Limb (tissue), 2 donors: Measurements from ENCODE around the gene TPPP3.
A peak's percentile ranks its signal among the peaks of the same experiment; 100 is the strongest.

Source experiments
- DNase-seq, 2 donors: peaks; one replicate each; pipeline ENCODE4 v3.0.0-alpha.2; 2016; ENCODE audit errors: extremely low spot score in 2 of 2

TPPP3 gene

DNA sequence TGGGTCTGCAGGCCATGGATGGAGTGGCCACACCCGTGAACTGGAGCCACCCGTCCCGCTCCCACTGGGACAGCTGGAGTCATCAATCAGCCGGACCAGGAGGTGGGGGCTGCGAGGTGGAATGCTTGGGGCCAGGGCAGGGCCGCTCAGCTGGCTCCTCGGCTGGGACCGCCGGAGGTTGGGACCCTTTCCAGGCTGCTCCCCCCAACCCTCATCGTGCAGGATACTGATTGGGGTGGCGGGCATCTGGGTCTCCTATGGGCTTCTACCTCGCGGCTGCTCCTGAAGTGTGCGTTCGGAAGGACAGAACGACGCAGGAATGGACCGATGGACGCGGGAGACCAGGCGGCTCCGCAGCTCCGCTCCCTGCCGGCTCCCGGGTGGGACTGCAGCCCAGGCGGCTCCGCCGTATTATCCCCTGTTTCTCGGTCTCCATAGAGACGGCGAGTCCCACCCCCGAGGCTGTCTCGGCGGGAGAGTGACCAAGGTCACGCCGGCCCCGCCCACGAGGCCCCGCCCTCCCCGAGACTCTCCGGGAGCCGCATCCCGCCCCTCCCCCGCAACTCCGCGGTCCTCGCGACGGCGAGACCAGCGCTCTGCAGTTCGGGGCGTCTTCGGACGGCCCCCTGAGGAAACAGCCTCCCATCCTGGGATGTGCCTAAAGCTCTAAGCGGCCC is at the start of gene TPPP3:
Gene TPPP3, minus strand, starts transcription at position 388 of the 677 bp plus-strand sequence. CDS start 2,387 bp downstream, outside the sequence.
- peak; percentile 83 to 90 for DNase-seq

DNA sequence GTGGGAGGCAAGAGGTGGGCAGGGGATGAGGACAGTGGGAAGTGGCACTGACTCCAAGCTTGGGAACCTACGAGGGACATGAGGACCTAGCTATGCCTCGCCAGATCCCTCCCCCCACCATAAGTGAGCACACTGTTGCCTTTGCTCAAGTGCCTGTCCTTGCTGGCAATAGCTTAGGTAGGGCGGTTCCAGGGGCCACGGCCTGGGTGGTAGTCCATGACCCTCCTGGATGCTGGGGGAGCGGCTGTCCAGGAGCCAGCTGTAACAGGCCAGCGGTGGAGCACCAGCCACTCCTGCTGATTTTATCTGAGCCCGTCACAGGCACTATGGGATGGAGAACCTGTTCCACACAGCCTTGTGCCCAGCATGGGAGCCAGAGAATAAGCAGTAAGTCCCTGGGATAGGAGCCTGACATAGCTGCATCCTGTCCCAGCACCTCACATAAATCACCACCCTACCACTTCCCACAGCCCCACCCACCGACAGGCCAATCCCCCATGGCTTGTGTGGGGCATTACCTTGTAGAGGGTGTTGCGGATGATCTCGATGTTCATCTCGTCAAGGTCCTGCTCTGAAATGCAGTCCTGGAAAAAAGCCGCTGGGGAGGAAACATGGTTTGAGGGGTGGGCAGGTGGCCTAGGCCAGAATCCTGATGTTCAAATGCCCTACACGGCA is 49.4 kb upstream of the TPPP3 start:
- no peak for DNase-seq

DNA sequence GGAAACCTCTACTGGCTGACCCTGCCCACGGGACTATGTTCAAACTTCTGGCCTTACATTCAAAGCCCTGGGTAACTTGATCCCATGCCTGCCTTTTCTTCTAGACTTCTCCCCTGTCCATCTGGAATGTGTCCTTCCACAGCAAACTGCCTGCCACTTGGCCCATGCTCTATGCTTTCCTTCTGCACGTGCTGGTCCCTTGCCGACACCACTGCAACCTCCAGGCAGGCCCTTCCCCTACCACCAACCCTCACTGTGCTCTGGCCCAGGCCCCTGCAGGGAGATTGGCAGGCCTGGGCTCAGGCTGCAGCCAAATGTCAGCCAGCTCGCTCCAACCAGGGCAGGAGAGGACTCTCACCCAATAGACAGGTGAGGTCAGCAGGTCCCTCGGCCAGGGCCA is 48.6 kb upstream of the TPPP3 start:
- DNase-seq = no peak

DNA sequence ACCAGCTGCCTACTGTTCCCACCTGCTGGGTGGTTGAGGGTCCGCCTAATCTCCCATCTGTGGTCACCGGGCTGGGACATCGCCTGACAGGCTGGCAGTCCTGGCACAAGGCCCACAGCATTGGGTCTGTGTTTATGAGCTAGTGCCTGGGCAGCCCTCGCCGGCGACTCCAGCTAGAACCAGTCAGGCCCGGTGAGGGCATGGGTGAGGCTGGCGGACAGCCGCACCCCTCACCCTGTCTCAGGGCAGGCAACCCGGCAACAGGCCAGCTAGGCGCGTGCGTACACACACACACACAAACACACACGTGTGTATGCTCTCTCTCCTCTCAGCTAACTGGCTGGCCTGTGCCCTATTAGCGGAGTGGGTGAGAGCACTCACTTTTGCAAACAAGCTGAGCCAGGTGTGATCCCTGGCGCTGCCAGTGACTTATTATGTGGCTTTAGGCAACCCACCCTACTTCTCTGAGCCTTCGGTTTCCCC is 48.0 kb upstream of the TPPP3 start:
- DNase-seq = peak in 1 of 2 donors; percentile 45

DNA sequence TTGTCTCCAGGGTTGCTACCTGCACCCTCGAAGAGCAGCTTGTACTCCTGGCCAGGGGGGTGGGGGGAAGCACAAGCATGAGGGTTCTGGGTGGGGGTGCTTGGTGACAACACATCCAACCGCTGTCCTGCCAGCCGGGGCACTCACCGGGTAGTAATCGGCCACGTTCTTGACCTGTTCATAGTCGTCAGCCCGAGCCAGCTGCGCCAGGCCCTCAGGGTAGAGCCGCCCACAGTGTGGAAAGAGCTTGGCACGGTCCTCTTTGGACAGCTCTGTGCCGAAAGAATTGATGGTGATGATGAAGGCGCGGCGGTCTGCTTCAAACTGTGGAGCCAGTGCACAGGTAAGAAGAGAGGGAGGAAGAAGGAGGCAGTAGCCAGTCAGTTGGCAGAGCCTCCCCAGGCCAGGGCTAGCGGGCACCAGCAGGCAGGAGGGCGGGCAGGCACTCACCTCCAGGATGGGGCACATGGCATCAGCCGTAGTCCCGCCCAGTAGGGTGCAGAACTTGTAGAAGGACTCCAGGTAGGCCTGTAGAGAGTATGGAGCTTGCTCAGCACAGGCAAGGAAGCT is 45.6 kb upstream of the TPPP3 start:
- DNase-seq = no peak

DNA sequence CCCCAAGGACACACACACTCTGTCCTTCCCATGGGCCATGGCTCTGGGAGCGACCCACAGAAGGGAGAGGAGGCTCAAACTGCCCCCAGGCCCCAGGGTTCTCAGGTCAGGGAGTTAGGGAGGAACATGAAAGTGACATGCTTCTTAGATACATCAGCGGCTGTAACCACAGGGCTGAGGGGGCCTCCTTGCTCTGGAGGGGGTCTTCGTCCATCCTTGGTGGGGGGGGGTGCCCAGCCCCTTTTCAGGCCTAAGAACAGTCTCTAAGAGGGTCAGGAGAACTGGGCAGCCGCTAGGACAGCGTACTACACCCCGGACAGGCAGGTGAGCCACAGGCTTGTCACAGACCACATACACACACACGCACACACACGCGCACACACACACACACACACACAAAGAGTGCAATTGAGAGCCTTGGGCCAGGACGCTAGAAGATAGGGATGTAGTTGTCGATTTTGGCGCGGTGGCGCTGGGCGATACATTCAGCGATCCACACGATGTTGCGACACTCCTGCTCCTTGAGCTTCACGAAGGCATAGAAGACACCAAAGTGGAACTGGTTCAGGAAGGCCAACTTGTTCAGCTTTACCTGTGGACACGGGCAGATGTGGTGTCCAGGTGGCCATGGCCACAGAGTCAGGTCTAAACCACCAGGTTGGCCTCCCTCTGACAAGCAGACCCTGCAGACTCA is 44.9 kb upstream of the TPPP3 start:
- no peak for DNase-seq

DNA sequence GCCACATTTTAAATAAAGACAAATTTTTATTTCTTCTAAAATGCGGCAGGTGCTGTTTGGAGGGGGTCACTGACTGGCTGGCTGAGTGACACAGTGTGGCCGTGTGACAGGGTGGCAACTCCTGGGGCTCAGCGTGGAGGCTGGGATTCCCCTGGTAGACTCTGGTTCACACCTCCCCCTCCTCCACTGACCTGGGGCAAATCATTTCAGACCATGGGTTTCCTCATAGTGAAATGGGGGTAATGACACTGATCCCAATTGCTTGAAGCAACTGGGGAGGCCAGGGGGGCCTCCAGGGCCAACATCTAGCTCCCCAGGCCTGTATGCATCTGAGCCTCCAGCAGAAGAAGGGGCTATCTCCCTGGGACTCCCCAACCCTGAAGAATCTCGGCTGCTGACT is 44.2 kb upstream of the TPPP3 start:
- DNase-seq = no peak

DNA sequence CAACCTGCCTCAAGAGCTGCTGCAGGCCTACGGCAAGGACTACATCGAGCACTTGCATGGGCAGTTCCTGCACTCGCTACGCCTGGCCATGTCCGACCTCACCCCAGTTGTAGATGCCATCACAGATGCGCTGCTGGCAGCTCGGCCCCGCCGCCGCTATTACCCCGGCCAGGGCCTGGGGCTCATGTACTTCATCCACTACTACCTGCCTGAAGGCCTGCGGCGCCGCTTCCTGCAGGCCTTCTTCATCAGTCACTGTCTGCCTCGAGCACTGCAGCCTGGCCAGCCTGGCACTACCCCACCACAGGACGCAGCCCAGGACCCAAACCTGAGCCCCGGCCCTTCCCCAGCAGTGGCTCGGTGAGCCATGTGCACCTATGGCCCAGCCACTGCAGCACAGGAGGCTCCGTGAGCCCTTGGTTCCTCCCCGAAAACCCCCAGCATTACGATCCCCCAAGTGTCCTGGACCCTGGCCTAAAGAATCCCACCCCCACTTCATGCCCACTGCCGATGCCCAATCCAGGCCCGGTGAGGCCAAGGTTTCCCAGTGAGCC is 43.4 kb upstream of the TPPP3 start:
- DNase-seq = no peak

DNA sequence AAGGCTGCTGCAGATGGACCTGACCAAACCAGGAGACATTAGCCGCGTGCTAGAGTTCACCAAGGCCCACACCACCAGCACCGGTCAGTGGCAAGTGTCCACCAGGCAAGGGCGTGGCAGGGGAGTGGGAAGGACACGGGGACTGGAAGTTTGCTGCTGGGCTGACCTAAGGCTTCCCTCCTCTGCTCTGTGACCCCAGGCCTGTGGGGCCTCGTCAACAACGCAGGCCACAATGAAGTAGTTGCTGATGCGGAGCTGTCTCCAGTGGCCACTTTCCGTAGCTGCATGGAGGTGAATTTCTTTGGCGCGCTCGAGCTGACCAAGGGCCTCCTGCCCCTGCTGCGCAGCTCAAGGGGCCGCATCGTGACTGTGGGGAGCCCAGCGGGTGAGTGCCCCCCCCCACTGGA is 42.5 kb upstream of the TPPP3 start:
- no peak for DNase-seq

DNA sequence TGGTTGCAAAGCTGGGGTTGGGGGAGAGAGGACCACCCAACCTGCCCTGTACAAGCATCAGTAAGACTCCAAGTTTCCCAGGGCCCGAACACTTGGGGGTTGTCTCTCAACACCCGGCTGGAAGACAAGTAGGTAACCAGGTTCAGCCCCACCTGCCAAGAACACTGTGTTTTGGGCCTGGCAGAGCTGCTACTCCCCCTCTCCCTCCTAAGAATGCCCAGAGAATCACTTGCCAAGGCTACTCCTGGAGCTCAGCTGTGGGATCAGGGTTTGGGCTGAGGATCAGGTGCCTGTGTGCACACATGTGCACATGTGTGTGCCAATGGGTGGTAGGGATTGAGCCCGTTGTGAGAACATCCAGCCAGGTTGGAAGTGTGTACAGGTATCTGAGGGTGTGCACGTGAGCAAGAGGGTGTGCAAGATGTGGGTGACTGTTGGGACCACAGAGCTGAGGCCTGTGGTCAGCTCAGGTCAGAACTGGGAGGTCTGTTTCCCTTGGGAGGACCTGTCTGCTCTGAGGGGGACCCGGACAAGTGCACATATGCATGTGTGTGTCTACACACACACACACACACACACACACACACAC is 39.9 kb upstream of the TPPP3 start:
- DNase-seq = no peak

DNA sequence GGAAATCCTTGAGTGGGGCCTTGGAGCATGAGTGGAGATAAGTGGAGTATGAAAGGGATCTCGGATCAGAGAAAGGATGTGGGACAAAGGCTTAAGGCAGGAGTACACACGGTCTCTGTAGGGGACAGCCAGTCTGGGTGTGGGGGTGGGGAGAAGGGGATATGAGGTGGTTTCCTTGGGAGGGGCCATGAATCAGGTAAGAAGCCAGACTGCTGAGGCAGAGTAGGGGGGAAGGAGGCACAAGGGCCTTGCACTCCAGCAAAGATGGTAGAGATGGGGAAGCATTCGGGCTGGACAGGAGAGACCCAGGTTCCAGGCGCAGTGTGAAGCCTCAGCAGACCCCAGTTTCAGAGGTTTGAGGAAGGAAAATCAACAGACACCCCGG is 39.2 kb upstream of the TPPP3 start:
- DNase-seq = no peak

DNA sequence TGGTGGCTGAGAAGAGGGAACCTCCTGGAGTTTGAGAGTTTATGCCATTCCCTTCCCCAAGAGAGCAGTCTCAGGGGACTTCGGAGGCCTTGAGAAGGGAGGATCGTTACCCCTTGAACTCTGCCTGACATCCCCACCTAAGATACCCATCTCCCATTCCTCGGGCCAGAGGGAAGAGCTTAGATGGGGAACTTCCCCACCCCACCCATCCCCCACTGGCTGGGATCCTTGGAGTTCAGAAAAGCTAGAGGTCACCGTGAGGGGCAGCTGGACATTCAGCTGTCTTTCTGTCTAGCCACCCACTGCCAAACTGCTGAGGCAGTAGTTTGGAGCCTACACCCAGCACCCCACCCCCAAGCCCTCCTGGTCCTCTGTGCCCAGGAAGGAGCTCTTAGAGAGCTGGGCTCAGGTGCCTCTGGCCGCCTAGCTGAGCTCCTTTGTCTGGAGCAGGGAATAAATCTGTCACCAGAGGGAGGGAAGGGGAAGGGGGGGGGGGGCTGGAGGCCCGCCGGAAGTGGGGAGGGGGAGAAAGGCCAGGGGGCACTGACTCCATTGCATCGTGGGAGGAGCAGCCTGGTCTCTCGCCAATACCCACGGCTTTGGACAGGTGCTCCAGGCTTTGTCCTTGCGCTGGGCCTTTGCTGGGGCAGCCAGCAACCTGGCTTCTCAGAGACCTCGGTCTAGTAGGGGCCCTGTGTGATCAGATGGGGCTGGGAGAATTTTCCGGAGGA is 38.6 kb upstream of the TPPP3 start:
- DNase-seq = no peak

DNA sequence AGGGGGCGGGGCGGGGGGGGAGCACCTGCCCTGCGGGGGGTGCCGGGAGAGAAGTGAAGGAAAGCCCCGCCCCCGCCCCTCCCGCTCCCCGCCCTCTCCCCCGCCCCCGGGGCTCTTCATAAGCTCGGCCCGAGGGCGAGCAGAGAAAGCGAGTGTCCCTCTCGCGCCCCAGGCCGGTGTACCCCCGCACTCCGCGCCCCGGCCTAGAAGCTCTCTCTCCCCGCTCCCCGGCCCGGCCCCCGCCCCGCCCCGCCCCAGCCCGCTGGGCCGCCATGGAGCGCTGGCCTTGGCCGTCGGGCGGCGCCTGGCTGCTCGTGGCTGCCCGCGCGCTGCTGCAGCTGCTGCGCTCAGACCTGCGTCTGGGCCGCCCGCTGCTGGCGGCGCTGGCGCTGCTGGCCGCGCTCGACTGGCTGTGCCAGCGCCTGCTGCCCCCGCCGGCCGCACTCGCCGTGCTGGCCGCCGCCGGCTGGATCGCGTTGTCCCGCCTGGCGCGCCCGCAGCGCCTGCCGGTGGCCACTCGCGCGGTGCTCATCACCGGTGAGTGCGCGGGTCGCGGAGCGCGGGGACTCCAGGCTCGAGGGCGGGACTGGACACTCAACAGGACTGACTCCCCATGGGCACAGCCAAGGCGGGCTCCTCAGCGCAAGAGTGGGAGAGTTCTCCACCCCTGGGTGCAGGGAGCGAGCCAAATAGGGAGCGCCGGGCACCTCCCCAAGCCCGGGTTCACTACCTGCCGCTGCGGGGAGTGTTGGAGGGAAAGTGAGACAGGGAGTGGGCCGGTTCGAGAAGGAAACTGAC is 37.9 kb upstream of the TPPP3 start, which contains the start of gene HSD11B2:
Gene HSD11B2, plus strand, starts transcription at position 145 of the 798 bp plus-strand sequence. Its CDS starts 128 bp downstream, at position 273.
- peak in 1 of 2 donors; percentile 77 for DNase-seq

DNA sequence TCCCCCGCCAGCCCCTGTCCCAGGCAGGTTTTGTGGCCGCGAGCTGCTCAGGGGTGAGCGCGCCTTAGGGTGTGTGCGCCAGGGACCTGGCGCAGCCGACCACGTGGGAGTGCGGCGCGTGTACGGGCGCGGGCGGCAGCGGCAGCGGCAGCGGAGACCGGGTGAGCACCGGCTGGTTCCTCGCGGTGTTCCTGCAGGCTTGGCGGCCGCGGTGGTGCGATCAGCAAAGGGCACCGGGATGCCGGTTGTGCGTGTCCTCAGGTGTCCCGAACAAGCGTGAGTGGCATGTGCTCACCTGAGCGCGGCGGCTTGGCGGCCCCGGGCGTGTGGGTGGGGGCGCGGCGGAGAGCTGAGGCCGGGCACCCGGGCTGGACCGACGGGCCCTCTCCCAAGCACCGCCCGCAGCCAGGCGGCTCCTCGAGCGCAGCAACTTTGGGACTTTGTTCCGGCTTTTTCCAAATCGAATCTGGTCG is 37.2 kb upstream of the TPPP3 start:
- DNase-seq = peak in 1 of 2 donors; percentile 53

DNA sequence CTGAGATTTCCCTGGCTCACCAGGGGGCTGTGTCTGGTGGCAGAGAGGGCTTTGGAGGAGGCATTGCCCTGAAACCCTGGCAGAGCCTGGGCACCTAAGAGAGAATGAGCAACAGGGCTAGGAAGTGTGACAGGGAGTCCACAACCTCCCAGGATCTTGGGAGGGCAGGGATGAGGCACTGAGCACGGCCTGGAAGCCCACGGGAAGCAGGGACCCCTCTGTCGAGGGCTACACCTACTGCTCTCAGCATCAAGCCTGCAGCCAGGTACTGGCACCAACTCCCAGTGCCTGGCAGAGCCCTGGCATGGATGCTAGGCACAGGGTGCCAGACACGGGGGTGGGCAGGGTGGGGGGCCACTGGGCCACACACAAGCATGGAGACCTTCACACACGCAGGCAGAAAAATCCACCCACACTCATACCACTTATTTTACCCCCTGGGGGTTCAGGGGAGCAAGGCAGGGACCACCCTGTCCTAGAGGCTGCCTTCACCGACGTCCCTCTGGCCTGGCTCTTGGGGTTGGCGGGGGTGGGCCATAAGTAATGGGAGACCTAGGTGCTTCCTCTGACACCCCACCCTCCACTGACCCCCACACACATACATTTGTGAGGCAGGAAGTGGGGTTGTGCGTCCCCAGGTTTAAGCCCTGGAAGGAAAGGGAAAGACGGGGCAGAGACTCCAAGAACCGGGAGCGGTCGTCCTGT is 36.7 kb upstream of the TPPP3 start:
- no peak for DNase-seq

DNA sequence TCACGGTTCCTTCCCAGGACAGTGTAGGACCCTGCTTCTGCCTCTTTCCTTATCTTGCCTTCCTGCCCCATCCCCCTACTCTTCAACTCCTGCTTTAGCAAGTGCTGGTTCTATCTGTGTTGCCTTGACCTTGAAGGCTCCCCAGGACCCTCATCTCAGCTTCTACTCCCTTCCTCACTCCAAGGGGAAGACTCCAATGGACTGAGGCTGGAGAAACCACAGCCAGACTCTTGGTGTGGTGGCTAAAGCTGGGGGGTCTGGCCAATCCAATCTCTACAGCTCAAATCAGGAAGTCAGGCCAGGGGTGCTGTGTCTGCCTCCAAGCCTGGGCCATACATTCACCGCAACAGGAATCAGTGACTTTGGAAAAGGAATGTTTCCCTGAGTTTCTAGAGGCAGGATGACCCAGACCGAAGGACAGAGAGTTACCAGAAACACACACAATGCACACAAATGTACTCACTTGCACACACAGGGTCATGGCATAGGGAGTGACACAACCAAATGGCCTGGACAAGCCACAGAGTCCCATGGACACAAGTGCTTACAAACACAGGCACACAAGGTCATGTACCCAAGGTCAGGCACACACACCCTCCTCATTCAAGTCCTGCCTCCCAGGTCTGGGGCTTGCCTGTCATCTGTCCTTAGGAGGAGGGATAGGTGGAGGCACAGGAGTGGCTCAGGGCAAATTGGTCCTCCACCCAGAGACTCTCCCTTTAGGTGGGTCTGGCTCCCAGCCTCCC is 35.9 kb upstream of the TPPP3 start:
- no peak for DNase-seq

DNA sequence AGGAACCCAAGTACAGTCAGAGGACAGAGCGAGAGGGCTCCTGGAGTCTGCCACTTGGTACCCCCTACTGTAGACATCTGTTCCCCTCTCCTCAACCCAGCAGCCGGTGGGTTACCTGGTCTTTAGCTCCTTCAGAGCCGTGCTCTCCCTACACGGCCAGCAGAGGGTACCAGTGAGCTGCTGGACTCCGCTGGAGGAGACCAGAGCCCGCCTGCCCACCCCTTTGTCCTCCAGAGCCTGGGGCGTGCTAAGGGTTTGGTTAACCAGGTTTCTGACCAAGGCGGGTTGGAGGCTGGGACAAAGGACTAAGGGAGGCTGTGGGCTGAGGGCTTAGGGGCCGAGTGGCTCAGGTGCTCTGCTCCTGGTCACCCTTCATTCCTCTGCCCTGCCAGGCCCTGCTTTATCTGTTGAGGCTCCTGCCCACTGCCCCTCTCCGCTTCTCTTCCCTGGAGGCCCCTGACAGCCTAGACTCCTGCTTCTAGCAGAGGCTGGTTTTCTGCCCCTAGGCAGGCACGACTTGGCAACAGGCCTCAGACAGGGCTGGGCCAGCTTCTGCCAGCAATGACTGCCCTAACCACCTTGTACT is 34.9 kb upstream of the TPPP3 start:
- DNase-seq = peak in 1 of 2 donors; percentile 60

DNA sequence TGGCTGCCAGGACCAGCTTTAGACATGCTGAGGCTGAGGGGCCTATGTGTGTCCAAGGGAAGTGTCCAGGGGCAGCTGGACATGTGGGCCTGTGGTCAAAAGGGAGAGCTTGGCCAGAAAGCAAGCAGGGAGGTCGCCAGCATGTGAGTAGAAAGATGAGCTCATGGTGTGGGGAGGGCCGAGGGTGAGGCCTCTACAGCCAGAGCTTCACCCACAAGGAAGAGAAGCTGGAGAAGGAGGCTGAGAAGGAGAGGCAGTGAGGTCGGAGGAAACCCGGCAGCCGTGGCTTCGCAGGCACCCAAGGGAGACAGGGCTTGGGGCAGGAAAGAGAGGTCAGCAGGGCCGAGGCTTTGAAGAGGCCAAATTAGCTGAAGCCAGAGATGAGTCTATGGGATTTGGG is 33.7 kb upstream of the TPPP3 start:
- no peak for DNase-seq
